Hepatocyte (in vitro differentiated cells): ENCODE data around the gene TNFRSF1A.

Experiments used
- EZH2 ChIP-seq: fragments of 200-600 bp; sonication (generic); IDR thresholded peaks from 2 replicates; pipeline ENCODE4 v1.6.1; 2016; ENCODE audit warnings: antibody characterized with exemption, mild to moderate bottlenecking, borderline replicate concordance
- TF ChIP-seq, protein P1 (sequence below): fragments of 200-600 bp; sonication (generic); IDR thresholded peaks from 2 replicates; pipeline ENCODE4 v1.5.1; 2016; ENCODE audit warnings: antibody characterized with exemption, mild to moderate bottlenecking; ENCODE audit not compliant: poor library complexity

DNA sequence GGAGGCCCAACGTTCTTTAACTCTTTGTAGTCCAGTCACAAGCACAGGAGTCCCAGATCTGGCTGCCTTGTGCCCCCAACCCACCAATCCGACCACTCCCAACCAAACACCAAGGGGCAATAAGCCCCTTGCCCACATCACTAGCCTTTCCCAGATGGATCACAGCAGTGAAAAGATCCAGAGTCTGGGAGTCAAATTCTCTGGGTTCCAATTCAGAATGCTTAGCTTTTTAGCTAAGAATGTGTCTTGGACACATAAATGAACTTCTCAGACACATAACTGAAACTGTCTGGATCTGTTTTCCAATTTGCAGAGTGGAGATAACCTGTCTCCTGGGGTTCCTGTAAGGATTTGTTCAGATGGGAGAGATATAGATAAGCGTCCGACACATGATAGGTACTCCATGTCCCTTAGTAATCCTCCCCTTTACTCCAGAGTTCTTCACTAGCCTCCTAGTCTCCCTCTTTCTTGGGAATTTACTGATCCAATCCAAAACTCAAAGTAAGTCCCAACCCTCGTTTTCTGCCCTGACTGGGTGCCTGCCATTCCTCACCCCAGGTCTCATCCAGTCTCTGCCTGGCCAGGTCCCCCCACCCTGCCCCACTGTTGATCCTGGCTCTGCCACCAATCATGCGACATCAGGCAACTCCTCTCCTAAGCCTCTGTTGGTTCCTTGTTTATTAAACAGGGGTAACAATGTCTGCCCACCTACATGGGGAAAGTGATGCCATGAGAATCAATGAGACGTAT is 439 bp upstream of the TNFRSF1A start:
- TF ChIP-seq, protein P1, sequence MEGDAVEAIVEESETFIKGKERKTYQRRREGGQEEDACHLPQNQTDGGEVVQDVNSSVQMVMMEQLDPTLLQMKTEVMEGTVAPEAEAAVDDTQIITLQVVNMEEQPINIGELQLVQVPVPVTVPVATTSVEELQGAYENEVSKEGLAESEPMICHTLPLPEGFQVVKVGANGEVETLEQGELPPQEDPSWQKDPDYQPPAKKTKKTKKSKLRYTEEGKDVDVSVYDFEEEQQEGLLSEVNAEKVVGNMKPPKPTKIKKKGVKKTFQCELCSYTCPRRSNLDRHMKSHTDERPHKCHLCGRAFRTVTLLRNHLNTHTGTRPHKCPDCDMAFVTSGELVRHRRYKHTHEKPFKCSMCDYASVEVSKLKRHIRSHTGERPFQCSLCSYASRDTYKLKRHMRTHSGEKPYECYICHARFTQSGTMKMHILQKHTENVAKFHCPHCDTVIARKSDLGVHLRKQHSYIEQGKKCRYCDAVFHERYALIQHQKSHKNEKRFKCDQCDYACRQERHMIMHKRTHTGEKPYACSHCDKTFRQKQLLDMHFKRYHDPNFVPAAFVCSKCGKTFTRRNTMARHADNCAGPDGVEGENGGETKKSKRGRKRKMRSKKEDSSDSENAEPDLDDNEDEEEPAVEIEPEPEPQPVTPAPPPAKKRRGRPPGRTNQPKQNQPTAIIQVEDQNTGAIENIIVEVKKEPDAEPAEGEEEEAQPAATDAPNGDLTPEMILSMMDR, result no peak
- TF ChIP-seq EZH2, result no peak
